ENCODE data around the gene CORO2A. TPM values are rescaled to one million over a fixed set of nuclear protein-coding genes. Genes with fewer than 3 reads are reported as not detected.

CORO2A gene
- total RNA-seq, 1 experiment from 2014 or later, result 15.8 TPM

GRCh38 chr9:98202252-98202651 lies 9.8 kb upstream of the CORO2A start:
- Histone ChIP-seq H3K18ac (ENCODE audit: insufficient read length, low read depth, low read length) (no peak overlapping the region), H2BK120ac (ENCODE audit: low read depth, low read length, poor library complexity, severe bottlenecking) (no peak overlapping the region), H3K79me2 (ENCODE audit: insufficient read depth, low read length) (no peaks in the 10 kb centered on the region), H4K8ac (replicated peaks; ENCODE audit: insufficient read length, low read depth, low read length) (no peak overlapping the region), H3K23me2 (ENCODE audit: insufficient read length, low read depth, low read length, poor library complexity, severe bottlenecking) (no peaks in the 10 kb centered on the region), H2BK20ac (ENCODE audit: low read depth, low read length, poor library complexity, severe bottlenecking) (no peak overlapping the region), H2BK12ac (ENCODE audit: insufficient read length, low read depth, low read length) (no peak overlapping the region), H2AK5ac (ENCODE audit: insufficient read length, low read length) (no peak overlapping the region), H3K9me3 (ENCODE audit: control insufficient read depth, low read depth, low read length) (no peaks in the 10 kb centered on the region), H2BK15ac (ENCODE audit: low read depth, low read length) (no peak overlapping the region), H3T11ph (ENCODE audit: low read length) (no peak overlapping the region), H3K56ac (ENCODE audit: insufficient read length, low read depth, low read length) (no peak overlapping the region), H4K20me1 (ENCODE audit: control insufficient read depth, insufficient read depth, insufficient read length) (no peaks in the 10 kb centered on the region), H3K4ac (ENCODE audit: low read depth, low read length) (no peak overlapping the region), H3K27ac (ENCODE audit: insufficient read length, low read depth, low read length) (no peak overlapping the region), H4K91ac (ENCODE audit: insufficient read length, low read depth, low read length) (no peak overlapping the region), H3K4me1 (ENCODE audit: insufficient read depth, low read length) (peaks cover 8% of the 10 kb centered on the region; the same call in 1 of the 2 replicates), H2AFZ (ENCODE audit: low read length) (no peak overlapping the region), H2BK5ac (ENCODE audit: insufficient read length, low read length) (no peak overlapping the region), H3K27me3 (ENCODE audit: insufficient read depth, low read length) (no peaks in the 10 kb centered on the region), H3K9ac (ENCODE audit: extremely low read depth, insufficient read length, low read length) (no peak overlapping the region), H4K5ac (ENCODE audit: insufficient read length, low read depth, low read length) (no peak overlapping the region), H3K79me1 (ENCODE audit: insufficient read depth, low read depth, low read length, poor library complexity, severe bottlenecking) (no peaks in the 10 kb centered on the region), H3K4me2 (ENCODE audit: insufficient read depth, insufficient read length, low read length) (no peak overlapping the region), H3K23ac (ENCODE audit: insufficient read length, low read depth, low read length) (no peak overlapping the region), H3K14ac (ENCODE audit: insufficient read depth, low read length) (no peak overlapping the region)
- Mint-ChIP-seq H3K27ac (no peak overlapping the region; a peak in 1 of 7 replicates), H3K36me3 (ENCODE audit: insufficient read depth in 1 of 3, low read depth in 3 of 3) (peaks cover 0 to 3% (median 1%) of the 10 kb centered on the region in 3 experiments; a peak in 3 of 7 replicates), H3K4me1 (peaks cover 30% of the 10 kb centered on the region in 2 experiments), H3K4me3 (no peak overlapping the region; a peak in 1 of 5 replicates), H3K9me3 (no peaks in the 10 kb centered on the region), H3K27me3 (ENCODE audit: low read depth) (no peaks in the 10 kb centered on the region)
- DNase-seq, result no peak
- WGBS (ENCODE audit: extremely low coverage, insufficient read length, low lambda C conversion rate), result no CpG with 5 or more reads among the region's 5 CpGs
- TF ChIP-seq CTCF (conservative IDR thresholded peaks at IDR 0.05), result no peak
